Measurements from ENCODE around the gene PSMD14.

Gene PSMD14

GRCh38 chr2:161421686-161422085 lies 113.5 kb downstream of the PSMD14 start:
- DNase-seq, result no peak

- no peak for DNase-seq
Observed at GRCh38 chr2:161422816-161423403, 114.7 kb downstream of the PSMD14 start.

- DNase-seq, result no peak
Observed at GRCh38 chr2:161423421-161424393, 115.5 kb downstream of the PSMD14 start.

GRCh38 chr2:161424394-161424769 lies 116.2 kb downstream of the PSMD14 start:
- DNase-seq, result no peak

GRCh38 chr2:161424891-161425727 lies 116.9 kb downstream of the PSMD14 start:
- no peak for DNase-seq

GRCh38 chr2:161425728-161426454 lies 117.7 kb downstream of the PSMD14 start:
- no peak for DNase-seq

- no peak for DNase-seq
Observed at GRCh38 chr2:161426455-161426921, 118.3 kb downstream of the PSMD14 start.

- DNase-seq, result no peak
Observed at GRCh38 chr2:161426922-161427663, 118.9 kb downstream of the PSMD14 start.

GRCh38 chr2:161427664-161428587 lies 119.7 kb downstream of the PSMD14 start:
- no peak for DNase-seq

GRCh38 chr2:161430386-161430785 lies 122.2 kb downstream of the PSMD14 start:
- DNase-seq, result no peak

GRCh38 chr2:161432107-161432506 lies 123.9 kb downstream of the PSMD14 start:
- DNase-seq, result no peak

GRCh38 chr2:161434118-161434517 lies 125.9 kb downstream of the PSMD14 start:
- no peak for DNase-seq

GRCh38 chr2:161436411-161436810 lies 128.2 kb downstream of the PSMD14 start:
- no peak for DNase-seq

- no peak for DNase-seq
Observed at GRCh38 chr2:161438598-161438997, 130.4 kb downstream of the PSMD14 start.

GRCh38 chr2:161445097-161445496 lies 136.9 kb downstream of the PSMD14 start:
- DNase-seq, result no peak

GRCh38 chr2:161448431-161448830 lies 140.2 kb downstream of the PSMD14 start:
- no peak for DNase-seq

Measured in stimulated activated CD8-positive, alpha-beta memory T cell treated with anti-CD3 and anti-CD28 coated beads, Interleukin-4, amount 100 ng/mL, for 48 hours (primary cell).